Measurements from ENCODE around the gene KLHDC4.
A peak's percentile ranks its signal among the peaks of the same experiment; 100 is the strongest.
"Not testable (repeated sequence)": the region's sequence is repeated elsewhere in the genome, so short reads cannot be mapped to it uniquely, and the experiment has no call there.

The KLHDC4 gene

GRCh38 chr16:87765776-87766484 is at the start of gene KLHDC4:
TSS of gene KLHDC4 (minus strand) at chr16:87765986. CDS start at chr16:87765890, 96 bp downstream.
- DNase-seq: peak; percentile 37

- no peak for DNase-seq
Measured at GRCh38 chr16:87815567-87815966, 49.8 kb upstream of the KLHDC4 start.

GRCh38 chr16:87812200-87812656 is 46.4 kb upstream of the KLHDC4 start:
- DNase-seq: no peak

- peak; percentile 46 for DNase-seq
Measured at GRCh38 chr16:87811454-87811853, 45.7 kb upstream of the KLHDC4 start.

- DNase-seq: no peak
Measured at GRCh38 chr16:87809150-87809902, 43.5 kb upstream of the KLHDC4 start.

GRCh38 chr16:87808108-87808507 is 42.3 kb upstream of the KLHDC4 start:
- DNase-seq: no peak

GRCh38 chr16:87806641-87807546 is 41.1 kb upstream of the KLHDC4 start:
- DNase-seq: peak; percentile 54

GRCh38 chr16:87806261-87806640 is 40.5 kb upstream of the KLHDC4 start:
- no peak for DNase-seq

- no peak for DNase-seq
Measured at GRCh38 chr16:87803385-87803784, 37.6 kb upstream of the KLHDC4 start.

- DNase-seq: no peak
Measured at GRCh38 chr16:87802670-87803069, 36.9 kb upstream of the KLHDC4 start.

GRCh38 chr16:87801679-87802259 is 36.0 kb upstream of the KLHDC4 start:
- DNase-seq: no peak

GRCh38 chr16:87800497-87800896 is 34.7 kb upstream of the KLHDC4 start:
- DNase-seq: no peak

- DNase-seq: no peak
Measured at GRCh38 chr16:87795336-87795735, 29.6 kb upstream of the KLHDC4 start.

GRCh38 chr16:87794485-87795078 is 28.8 kb upstream of the KLHDC4 start:
- no peak for DNase-seq

GRCh38 chr16:87792205-87792565 is 26.4 kb upstream of the KLHDC4 start:
- DNase-seq: no peak

- DNase-seq: no peak
Measured at GRCh38 chr16:87791295-87792204, 25.8 kb upstream of the KLHDC4 start.

GRCh38 chr16:87790292-87791100 is 24.7 kb upstream of the KLHDC4 start:
- DNase-seq: no peak

GRCh38 chr16:87789437-87790291 is 23.9 kb upstream of the KLHDC4 start:
- DNase-seq: no peak

- DNase-seq: not testable (repeated sequence)
Measured at GRCh38 chr16:87788730-87789436, 23.1 kb upstream of the KLHDC4 start.
